ENCODE results near the gene UBE2J1. TPM values are rescaled to one million over a fixed set of nuclear protein-coding genes. Genes with fewer than 3 reads are reported as not detected.

Gene UBE2J1
- total and polyA plus RNA-seq, 9 of the 15 experiments (the other 6 are each of a cell fraction or from before 2014, with no cell fraction given), result 11.6 to 32.6 (median 22.0) TPM

GRCh38 chr6:89352278-89353117, at the start of gene UBE2J1 (continued):
- TF ChIP-seq, protein P1, sequence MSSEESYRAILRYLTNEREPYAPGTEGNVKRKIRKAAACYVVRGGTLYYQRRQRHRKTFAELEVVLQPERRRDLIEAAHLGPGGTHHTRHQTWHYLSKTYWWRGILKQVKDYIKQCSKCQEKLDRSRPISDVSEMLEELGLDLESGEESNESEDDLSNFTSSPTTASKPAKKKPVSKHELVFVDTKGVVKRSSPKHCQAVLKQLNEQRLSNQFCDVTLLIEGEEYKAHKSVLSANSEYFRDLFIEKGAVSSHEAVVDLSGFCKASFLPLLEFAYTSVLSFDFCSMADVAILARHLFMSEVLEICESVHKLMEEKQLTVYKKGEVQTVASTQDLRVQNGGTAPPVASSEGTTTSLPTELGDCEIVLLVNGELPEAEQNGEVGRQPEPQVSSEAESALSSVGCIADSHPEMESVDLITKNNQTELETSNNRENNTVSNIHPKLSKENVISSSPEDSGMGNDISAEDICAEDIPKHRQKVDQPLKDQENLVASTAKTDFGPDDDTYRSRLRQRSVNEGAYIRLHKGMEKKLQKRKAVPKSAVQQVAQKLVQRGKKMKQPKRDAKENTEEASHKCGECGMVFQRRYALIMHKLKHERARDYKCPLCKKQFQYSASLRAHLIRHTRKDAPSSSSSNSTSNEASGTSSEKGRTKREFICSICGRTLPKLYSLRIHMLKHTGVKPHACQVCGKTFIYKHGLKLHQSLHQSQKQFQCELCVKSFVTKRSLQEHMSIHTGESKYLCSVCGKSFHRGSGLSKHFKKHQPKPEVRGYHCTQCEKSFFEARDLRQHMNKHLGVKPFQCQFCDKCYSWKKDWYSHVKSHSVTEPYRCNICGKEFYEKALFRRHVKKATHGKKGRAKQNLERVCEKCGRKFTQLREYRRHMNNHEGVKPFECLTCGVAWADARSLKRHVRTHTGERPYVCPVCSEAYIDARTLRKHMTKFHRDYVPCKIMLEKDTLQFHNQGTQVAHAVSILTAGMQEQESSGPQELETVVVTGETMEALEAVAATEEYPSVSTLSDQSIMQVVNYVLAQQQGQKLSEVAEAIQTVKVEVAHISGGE (CRISPR knock-in tag; IDR thresholded peaks at IDR 0.05), result no peak
- no peak for TF ChIP-seq ZBTB8A (IDR thresholded peaks at IDR 0.05; ENCODE audit: partially characterized antibody)
- TF ChIP-seq JUND (IDR thresholded peaks at IDR 0.05; ENCODE audit: borderline replicate concordance, low read depth, low read length), result peak; percentile 68
- peak; percentile 46; the same call in 1 of the 3 replicates for TF ChIP-seq JUND (tag; IDR thresholded peaks at IDR 0.05; ENCODE audit: borderline replicate concordance, low read depth, low read length)
- no peak for TF ChIP-seq ZBTB49 (CRISPR knock-in tag; IDR thresholded peaks at IDR 0.05; ENCODE audit: borderline replicate concordance)
- TF ChIP-seq RNF2 (IDR thresholded peaks at IDR 0.05), result no peak; the same call in 1 of the 2 replicates
- TF ChIP-seq POLR2G (IDR thresholded peaks at IDR 0.05; ENCODE audit: low read depth, low read length), result peak; percentile 98
- no peak for TF ChIP-seq ZNF253 (CRISPR knock-in tag; conservative IDR thresholded peaks at IDR 0.05)
- no peak for TF ChIP-seq CTCF (IDR thresholded peaks at IDR 0.05 in 2 of 3, conservative IDR thresholded peaks at IDR 0.05 in 1 of 3; ENCODE audit: insufficient read depth in 2 of 3, low read depth in 1 of 3, low read length in 3 of 3)
- no peak for TF ChIP-seq ZNF764 (CRISPR knock-in tag; IDR thresholded peaks at IDR 0.05; ENCODE audit: low read depth)
- TF ChIP-seq KLF6 (CRISPR knock-in tag; IDR thresholded peaks at IDR 0.05; ENCODE audit: borderline replicate concordance), result no peak; the same call in 1 of the 2 replicates
- TF ChIP-seq ZNF184 (CRISPR knock-in tag; IDR thresholded peaks at IDR 0.05), result no peak
- TF ChIP-seq HNRNPH1 (optimal IDR thresholded peaks at IDR 0.05; ENCODE audit: low read depth, low read length), result no peak
- peak; percentile 84 for TF ChIP-seq TAF1 (IDR thresholded peaks at IDR 0.05; ENCODE audit: control insufficient read depth, extremely low read depth, insufficient read depth, low read length, severe bottlenecking)
- TF ChIP-seq SMARCA4 (IDR thresholded peaks at IDR 0.05), result no peak
- no peak for TF ChIP-seq KDM4B (IDR thresholded peaks at IDR 0.05; ENCODE audit: borderline replicate concordance in 2 of 2, low read depth in 1 of 2)
- TF ChIP-seq, protein P2, sequence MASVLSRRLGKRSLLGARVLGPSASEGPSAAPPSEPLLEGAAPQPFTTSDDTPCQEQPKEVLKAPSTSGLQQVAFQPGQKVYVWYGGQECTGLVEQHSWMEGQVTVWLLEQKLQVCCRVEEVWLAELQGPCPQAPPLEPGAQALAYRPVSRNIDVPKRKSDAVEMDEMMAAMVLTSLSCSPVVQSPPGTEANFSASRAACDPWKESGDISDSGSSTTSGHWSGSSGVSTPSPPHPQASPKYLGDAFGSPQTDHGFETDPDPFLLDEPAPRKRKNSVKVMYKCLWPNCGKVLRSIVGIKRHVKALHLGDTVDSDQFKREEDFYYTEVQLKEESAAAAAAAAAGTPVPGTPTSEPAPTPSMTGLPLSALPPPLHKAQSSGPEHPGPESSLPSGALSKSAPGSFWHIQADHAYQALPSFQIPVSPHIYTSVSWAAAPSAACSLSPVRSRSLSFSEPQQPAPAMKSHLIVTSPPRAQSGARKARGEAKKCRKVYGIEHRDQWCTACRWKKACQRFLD (CRISPR knock-in tag; IDR thresholded peaks at IDR 0.05), result peak; percentile 45
